CD4-positive, alpha-beta T cell treated with Interleukin-6 at 100 ng/mL for 8 hours (primary cell): ENCODE measurements around the gene CLASRP.

Source experiments
- DNase-seq: peaks from one replicate; pipeline ENCODE4 v3.0.0-alpha.2; 2020; ENCODE audit warnings: mixed read lengths, low spot score

CLASRP gene

GRCh38 chr19:45021971-45022370, 16.9 kb upstream of the CLASRP start:
- DNase-seq = no peak

GRCh38 chr19:45023048-45023447, 15.8 kb upstream of the CLASRP start:
- DNase-seq = no peak

- no peak for DNase-seq
Observed at GRCh38 chr19:45025264-45025663, 13.6 kb upstream of the CLASRP start.

GRCh38 chr19:45027371-45027770, 11.5 kb upstream of the CLASRP start:
- no peak for DNase-seq

- DNase-seq = no peak
Observed at GRCh38 chr19:45030825-45031224, 8.0 kb upstream of the CLASRP start.

DNA sequence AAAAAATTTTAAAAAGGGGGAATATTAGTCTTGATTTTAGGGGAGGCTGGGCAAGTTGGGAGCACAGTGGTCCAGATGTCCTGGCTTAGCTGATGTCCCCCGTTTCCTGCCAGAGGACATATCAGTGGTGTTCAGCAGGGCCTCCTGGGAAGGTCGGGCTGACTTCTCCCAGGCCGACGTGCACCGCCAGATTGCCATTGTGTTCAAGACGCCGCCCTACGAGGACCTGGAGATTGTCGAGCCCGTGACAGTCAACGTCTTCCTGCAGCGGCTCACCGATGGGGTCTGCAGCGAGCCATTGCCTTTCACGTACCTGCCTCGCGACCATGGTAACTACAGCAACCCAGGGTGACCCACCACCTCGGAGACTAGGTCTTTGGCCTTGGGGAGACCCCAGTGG, 6.4 kb upstream of the CLASRP start:
- no peak for DNase-seq

DNA sequence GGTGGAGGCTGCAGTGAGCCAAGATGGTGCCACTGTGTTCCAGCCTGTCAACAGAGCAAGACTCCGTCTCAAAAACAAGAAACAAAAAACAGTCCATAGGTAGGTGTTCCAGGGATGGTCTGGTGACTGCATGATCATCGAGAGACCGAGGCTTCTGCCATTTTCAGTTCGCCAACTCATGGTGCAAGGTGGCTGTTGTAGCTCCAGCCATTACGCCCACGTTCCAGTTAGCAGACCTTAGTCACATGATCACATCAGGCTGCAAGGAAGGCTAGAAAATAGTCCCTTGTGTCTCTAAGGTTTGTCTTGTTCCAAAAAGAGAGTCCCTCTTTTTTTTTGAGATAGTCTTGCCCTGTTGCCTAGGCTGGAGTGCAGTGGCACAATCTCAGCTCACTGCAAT, 3.1 kb upstream of the CLASRP start:
- no peak for DNase-seq

DNA sequence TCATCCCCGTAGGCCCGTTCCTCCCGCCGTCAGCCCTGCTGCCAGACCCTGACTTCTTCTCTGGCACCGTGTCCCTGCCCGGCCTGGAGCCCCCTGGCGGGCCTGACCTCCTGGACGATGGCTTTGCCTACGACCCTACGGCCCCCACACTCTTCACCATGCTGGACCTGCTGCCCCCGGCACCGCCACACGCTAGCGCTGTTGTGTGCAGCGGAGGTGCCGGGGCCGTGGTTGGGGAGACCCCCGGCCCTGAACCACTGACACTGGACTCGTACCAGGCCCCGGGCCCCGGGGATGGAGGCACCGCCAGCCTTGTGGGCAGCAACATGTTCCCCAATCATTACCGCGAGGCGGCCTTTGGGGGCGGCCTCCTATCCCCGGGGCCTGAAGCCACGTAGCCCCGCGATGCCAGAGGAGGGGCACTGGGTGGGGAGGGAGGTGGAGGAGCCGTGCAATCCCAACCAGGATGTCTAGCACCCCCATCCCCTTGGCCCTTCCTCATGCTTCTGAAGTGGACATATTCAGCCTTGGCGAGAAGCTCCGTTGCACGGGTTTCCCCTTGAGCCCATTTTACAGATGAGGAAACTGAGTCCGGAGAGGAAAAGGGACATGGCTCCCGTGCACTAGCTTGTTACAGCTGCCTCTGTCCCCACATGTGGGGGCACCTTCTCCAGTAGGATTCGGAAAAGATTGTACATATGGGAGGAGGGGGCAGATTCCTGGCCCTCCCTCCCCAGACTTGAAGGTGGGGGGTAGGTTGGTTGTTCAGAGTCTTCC, 1.3 kb upstream of the CLASRP start:
- DNase-seq = no peak

GRCh38 chr19:45040059-45040771, 1.4 kb downstream of the CLASRP start:
- DNase-seq = no peak

DNA sequence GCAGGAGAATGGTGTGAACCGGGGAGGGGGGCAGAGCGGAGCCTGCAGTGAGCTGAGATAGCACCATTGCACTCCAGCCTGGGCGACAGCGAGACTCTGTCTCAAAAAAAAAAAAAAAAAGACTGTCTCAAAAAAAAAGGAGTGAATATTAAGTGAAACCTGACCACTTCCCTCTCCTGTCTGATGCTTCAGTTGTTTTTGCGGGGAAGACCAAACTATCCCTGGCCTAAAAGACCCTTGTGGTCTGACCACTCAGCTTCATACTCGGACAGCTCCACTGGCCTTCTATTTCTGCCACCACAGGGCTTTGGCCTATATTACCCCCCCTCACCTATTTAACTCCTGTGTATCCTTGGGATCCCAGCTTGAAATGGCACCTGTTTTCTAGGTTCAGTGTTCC, 2.3 kb downstream of the CLASRP start:
- no peak for DNase-seq

GRCh38 chr19:45045671-45046353, 7.0 kb downstream of the CLASRP start:
- no peak for DNase-seq

GRCh38 chr19:45046355-45046754, 7.5 kb downstream of the CLASRP start:
- DNase-seq = no peak

DNA sequence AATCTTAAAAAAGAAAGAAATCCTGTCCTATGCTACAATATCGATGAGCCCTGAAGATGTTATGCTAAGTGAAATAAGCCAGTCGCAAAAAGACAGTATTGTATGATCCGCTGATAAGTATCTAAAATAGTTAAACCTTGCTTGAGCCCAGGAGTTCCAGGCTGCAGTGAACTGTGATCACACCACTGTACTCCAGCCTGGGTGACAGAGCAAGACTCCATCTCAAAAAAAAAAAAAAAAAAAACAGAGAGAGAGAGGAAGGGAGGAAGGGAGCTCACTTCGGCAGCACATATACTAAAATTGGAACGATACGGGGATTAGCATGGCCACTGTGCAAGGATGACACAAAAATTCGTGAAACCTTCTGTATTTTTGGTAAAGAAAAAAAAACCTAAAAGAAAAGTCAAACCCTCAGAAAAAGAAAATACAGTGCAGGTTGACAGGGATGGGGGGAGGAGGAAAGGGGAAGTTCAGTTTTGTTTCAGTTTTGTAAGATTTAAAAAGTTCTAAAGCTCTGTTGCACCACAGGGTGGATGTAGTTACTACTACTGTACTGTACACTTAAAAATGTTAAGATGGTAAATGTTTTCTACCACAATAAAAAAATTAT, 8.4 kb downstream of the CLASRP start:
- no peak for DNase-seq

GRCh38 chr19:45049073-45049736, 10.4 kb downstream of the CLASRP start:
- DNase-seq = no peak

- no peak for DNase-seq
Observed at GRCh38 chr19:45050036-45050435, 11.2 kb downstream of the CLASRP start.

DNA sequence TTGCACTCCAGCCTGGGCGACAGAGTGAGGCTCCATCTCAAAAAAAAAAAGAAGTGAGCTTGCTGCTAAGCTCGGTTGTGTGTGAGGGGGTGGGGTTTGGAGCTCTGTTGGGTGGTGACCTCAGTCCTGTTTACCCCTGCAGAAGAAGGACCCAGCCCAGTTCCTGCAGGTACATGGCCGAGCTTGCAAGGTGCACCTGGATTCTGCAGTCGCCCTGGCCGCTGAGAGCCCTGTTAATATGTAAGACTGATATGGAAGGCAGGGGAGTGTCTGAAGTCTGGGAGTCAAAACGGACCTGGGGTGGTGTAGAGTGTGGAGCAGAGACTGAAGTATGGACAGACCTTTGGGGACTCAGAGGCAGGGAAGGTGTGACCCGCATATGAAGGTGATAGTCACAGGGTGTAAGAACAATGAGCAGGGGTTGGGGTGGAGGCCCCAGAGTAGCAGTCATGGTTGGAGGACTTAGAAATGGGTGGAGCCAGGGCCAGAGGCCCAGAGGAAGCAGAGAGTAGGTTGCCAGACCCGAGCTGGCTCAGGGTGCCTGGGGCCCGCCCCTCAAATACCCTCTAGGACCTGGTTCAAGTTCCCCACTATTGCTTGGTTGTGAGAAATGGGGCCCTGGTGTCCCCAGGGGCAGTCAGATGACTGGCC, 13.2 kb downstream of the CLASRP start:
- DNase-seq = no peak

- DNase-seq = no peak
Observed at GRCh38 chr19:45056831-45057230, 18.0 kb downstream of the CLASRP start.

DNA sequence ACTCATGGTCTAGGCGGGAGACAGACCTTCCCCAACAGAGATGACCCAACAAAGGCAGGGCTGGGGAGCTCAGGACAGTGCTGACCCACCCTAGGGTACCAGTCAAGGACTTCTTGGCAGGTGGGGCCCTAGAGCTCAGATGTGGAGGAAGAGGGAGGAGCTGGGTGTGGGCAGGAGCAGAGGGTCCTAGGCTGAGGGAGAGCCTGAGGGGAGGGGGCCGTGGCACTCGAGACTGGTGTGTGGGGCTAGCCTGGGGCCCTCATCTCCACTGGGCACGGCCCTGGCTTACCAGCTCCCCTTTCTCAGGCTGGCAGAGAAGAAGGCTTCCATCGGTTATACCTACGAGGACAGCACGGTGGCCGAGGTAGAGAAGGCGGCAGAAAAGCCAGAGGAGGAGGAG, 18.6 kb downstream of the CLASRP start:
- no peak for DNase-seq

GRCh38 chr19:45058622-45059159, 19.8 kb downstream of the CLASRP start:
- no peak for DNase-seq

- DNase-seq = peak; percentile 78
Observed at GRCh38 chr19:45059258-45059965, 20.6 kb downstream of the CLASRP start.

DNA sequence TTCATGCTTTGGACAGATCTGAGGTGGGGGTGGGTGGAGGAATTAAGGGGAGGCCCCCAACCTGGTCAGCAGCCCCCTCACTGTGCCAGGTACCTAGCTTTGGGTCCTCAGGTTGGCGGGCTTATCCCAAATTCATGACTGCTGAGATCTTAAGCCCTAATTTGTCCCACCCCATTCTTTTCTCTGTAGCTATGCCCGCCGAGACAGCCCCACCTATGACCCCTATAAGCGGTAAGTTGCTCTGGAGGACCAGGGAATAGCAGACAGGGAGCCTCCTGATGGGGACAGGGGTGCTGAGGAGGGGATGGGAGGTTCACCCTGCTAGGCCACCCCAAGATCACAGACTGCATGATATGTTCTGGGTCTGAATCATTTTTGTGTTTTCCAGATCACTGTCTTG, 23.1 kb downstream of the CLASRP start:
- no peak for DNase-seq
